H9 (cell line): ENCODE results near the gene TMEM178B. TPM values are rescaled to one million over a fixed set of nuclear protein-coding genes. Genes with fewer than 3 reads are reported as not detected.

Experiments
- DNase-seq: peaks from one replicate; pipeline ENCODE4 v3.0.0-alpha.2; 2017
- H2AFZ ChIP-seq: one replicate; pipeline ENCODE4 v1.6.1; 2013; ENCODE audit warnings: mild to moderate bottlenecking, low read length, control low read depth, moderate library complexity
- H2AK5ac ChIP-seq: 2 replicates; pipeline ENCODE4 v1.6.1; 2013; ENCODE audit warnings: low read length, control low read depth, mixed read lengths; ENCODE audit not compliant: insufficient read length
- H2BK120ac ChIP-seq: one replicate; pipeline ENCODE4 v1.6.1; 2013; ENCODE audit warnings: low read depth, mild to moderate bottlenecking, low read length, control low read depth, inconsistent platforms; ENCODE audit not compliant: poor library complexity, severe bottlenecking
- H2BK12ac ChIP-seq: 2 replicates; pipeline ENCODE4 v1.6.1; 2013; ENCODE audit warnings: low read length, control low read depth, mixed read lengths, low read depth; ENCODE audit not compliant: insufficient read length
- H2BK15ac ChIP-seq: 2 replicates; pipeline ENCODE4 v1.6.1; 2013; ENCODE audit warnings: low read depth, low read length, control low read depth
- H2BK20ac ChIP-seq: one replicate; pipeline ENCODE4 v1.6.1; 2013; ENCODE audit warnings: low read depth, mild to moderate bottlenecking, low read length, control low read depth, inconsistent platforms; ENCODE audit not compliant: poor library complexity, severe bottlenecking
- H2BK5ac ChIP-seq: 2 replicates; pipeline ENCODE4 v1.6.1; 2013; ENCODE audit warnings: low read length, control low read depth, mixed read lengths; ENCODE audit not compliant: insufficient read length
- H3K14ac ChIP-seq: 2 replicates; pipeline ENCODE4 v1.6.1; 2013; ENCODE audit warnings: low read length, control low read depth; ENCODE audit not compliant: insufficient read depth
- H3K18ac ChIP-seq: 2 replicates; pipeline ENCODE4 v1.6.1; 2013; ENCODE audit warnings: low read depth, mild to moderate bottlenecking, mixed read lengths, low read length, control low read depth; ENCODE audit not compliant: insufficient read length
- H3K23ac ChIP-seq: 2 replicates; pipeline ENCODE4 v1.6.1; 2013; ENCODE audit warnings: low read length, control low read depth, mixed read lengths, low read depth; ENCODE audit not compliant: insufficient read length
- H3K23me2 ChIP-seq: 2 replicates; pipeline ENCODE4 v1.6.1; 2013; ENCODE audit warnings: low read depth, mild to moderate bottlenecking, mixed read lengths, low read length, control low read depth; ENCODE audit not compliant: insufficient read length, poor library complexity, severe bottlenecking
- H3K27ac ChIP-seq: 2 replicates; pipeline ENCODE4 v1.5.1; 2013; ENCODE audit warnings: low read length, control low read depth, mixed read lengths, low read depth; ENCODE audit not compliant: insufficient read length
- H3K27me3 ChIP-seq: 2 replicates; pipeline ENCODE4 v1.6.1; 2013; ENCODE audit warnings: low read length, control low read depth, inconsistent platforms; ENCODE audit not compliant: insufficient read depth
- H3K4ac ChIP-seq: 2 replicates; pipeline ENCODE4 v1.6.1; 2013; ENCODE audit warnings: low read depth, mild to moderate bottlenecking, control low read depth, inconsistent platforms, low read length, moderate library complexity
- H3K4me1 ChIP-seq: 2 replicates; pipeline ENCODE4 v1.6.1; 2013; ENCODE audit warnings: low read length, control low read depth, inconsistent platforms; ENCODE audit not compliant: insufficient read depth
- H3K4me2 ChIP-seq: 2 replicates; pipeline ENCODE4 v1.6.1; 2013; ENCODE audit warnings: low read length, control low read depth, mixed read lengths; ENCODE audit not compliant: insufficient read length, insufficient read depth
- H3K56ac ChIP-seq: 2 replicates; pipeline ENCODE4 v1.6.1; 2013; ENCODE audit warnings: low read depth, mild to moderate bottlenecking, mixed read lengths, low read length, control low read depth; ENCODE audit not compliant: insufficient read length
- H3K79me1 ChIP-seq: 2 replicates; pipeline ENCODE4 v1.6.1; 2013; ENCODE audit warnings: low read depth, mild to moderate bottlenecking, moderate library complexity, low read length, control low read depth, inconsistent platforms; ENCODE audit not compliant: insufficient read depth, poor library complexity, severe bottlenecking
- H3K79me2 ChIP-seq: 2 replicates; pipeline ENCODE4 v1.6.1; 2013; ENCODE audit warnings: low read length, control low read depth, inconsistent platforms; ENCODE audit not compliant: insufficient read depth
- H3K9ac ChIP-seq: 2 replicates; pipeline ENCODE4 v1.6.1; 2013; ENCODE audit warnings: low read length, control low read depth, mixed read lengths; ENCODE audit not compliant: insufficient read length; ENCODE audit errors: extremely low read depth
- H3K9me3 ChIP-seq: one replicate; pipeline ENCODE4 v1.6.1; 2013; ENCODE audit warnings: low read depth, low read length, inconsistent platforms; ENCODE audit not compliant: control insufficient read depth
- H3T11ph ChIP-seq: one replicate; pipeline ENCODE4 v1.6.1; 2013; ENCODE audit warnings: mild to moderate bottlenecking, low read length, control low read depth, inconsistent platforms
- H4K20me1 ChIP-seq: one replicate; pipeline ENCODE4 v1.6.1; 2013; ENCODE audit not compliant: control insufficient read depth, insufficient read length, insufficient read depth
- H4K5ac ChIP-seq: 2 replicates; pipeline ENCODE4 v1.6.1; 2013; ENCODE audit warnings: low read depth, mild to moderate bottlenecking, mixed read lengths, low read length, control low read depth; ENCODE audit not compliant: insufficient read length
- H4K8ac ChIP-seq: replicated peaks from 2 replicates; pipeline ENCODE4 v1.6.1; 2013; ENCODE audit warnings: low read length, control low read depth, mixed read lengths, low read depth; ENCODE audit not compliant: insufficient read length
- H4K91ac ChIP-seq: 2 replicates; pipeline ENCODE4 v1.6.1; 2013; ENCODE audit warnings: low read depth, mild to moderate bottlenecking, moderate library complexity, mixed read lengths, low read length, control low read depth; ENCODE audit not compliant: insufficient read length
- H3K27ac Mint-ChIP-seq, 3 experiments: 2 replicates in 2 of 3; 3 replicates in 1 of 3; pipeline ENCODE4 v1.8.0; 2020 to 2021; ENCODE audit warnings: mixed read lengths in 3 of 3, mild to moderate bottlenecking in 1 of 3, moderate library complexity in 1 of 3
- H3K27me3 Mint-ChIP-seq: 2 replicates; pipeline ENCODE4 v1.8.0; 2021; ENCODE audit warnings: low read depth, mild to moderate bottlenecking, moderate library complexity, mixed read lengths
- H3K36me3 Mint-ChIP-seq, 3 experiments: 2 replicates in 2 of 3; 3 replicates in 1 of 3; pipeline ENCODE4 v1.8.0; 2020 to 2021; ENCODE audit warnings: low read depth in 3 of 3, mixed read lengths in 3 of 3; ENCODE audit not compliant: insufficient read depth in 1 of 3
- H3K4me1 Mint-ChIP-seq, 2 experiments: 2 replicates each; pipeline ENCODE4 v1.8.0; 2020; ENCODE audit warnings: mixed read lengths in 2 of 2
- H3K4me3 Mint-ChIP-seq, 2 experiments: 2 replicates in 1 of 2; 3 replicates in 1 of 2; pipeline ENCODE4 v1.8.0; 2020 to 2021; ENCODE audit warnings: mild to moderate bottlenecking in 2 of 2, mixed read lengths in 2 of 2, moderate library complexity in 1 of 2
- H3K9me3 Mint-ChIP-seq, 2 experiments: 2 replicates in 1 of 2; 3 replicates in 1 of 2; pipeline ENCODE4 v1.8.0; 2020; ENCODE audit warnings: mild to moderate bottlenecking in 2 of 2, mixed read lengths in 2 of 2, moderate library complexity in 1 of 2
- WGBS: extraction: QIAGEN DNeasy Blood & Tissue Kit; methylation state at CpG from one replicate; pipeline ENCODE4 v1.1.7; 2013; ENCODE audit warnings: missing lambda C conversion rate, low lambda C conversion rate, mixed read lengths; ENCODE audit not compliant: insufficient read length; ENCODE audit errors: extremely low coverage; 5-methylcytosine and 5-hydroxymethylcytosine counted together
- total RNA-seq: library from RNA; stranded (reverse); gene quantifications from 2 replicates; pipeline ENCODE4 v1.2.1, GENCODE V29; 2021
- TF ChIP-seq, protein P1 (sequence below): fragments of 200-600 bp; sonication (generic); conservative IDR thresholded peaks from 3 replicates; pipeline ENCODE4 v1.8.0; 2021; ENCODE audit warnings: antibody characterized with exemption, mild to moderate bottlenecking

Gene TMEM178B
- total RNA-seq, 1 experiment from 2014 or later = 11.3 TPM

DNA sequence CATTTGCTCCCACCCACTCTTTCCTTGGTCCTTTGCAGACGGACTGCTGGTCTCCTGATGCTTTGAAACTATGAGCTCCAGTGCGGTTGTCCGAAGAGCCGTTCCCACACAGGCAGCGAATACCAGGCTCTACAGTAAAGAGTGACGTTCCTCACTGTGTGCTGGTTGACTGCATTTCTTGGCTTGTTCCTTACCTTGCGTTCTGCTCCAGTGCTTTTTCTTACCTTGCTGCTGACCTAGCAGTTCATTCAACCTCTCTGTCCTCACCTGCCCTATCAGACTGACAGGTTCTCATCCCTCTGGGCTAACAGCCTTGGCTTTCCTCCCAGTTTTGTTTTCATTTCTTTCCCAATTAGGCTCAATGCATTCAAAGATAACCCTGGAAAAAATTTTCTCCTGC is 214.8 kb downstream of the TMEM178B start:
- Histone ChIP-seq H4K91ac (no peak overlapping the region), H3K56ac (no peak overlapping the region), H3K23me2 (no peaks in the 10 kb centered on the region), H2AFZ (no peak overlapping the region), H2AK5ac (no peak overlapping the region), H3K14ac (no peak overlapping the region), H3K79me2 (no peaks in the 10 kb centered on the region), H2BK12ac (no peak overlapping the region), H3K79me1 (no peaks in the 10 kb centered on the region), H3K27me3 (no peaks in the 10 kb centered on the region), H2BK120ac (no peak overlapping the region), H3K23ac (no peak overlapping the region), H3K9me3 (no peaks in the 10 kb centered on the region), H3K27ac (no peak overlapping the region), H4K5ac (no peak overlapping the region), H3K9ac (no peak overlapping the region), H3T11ph (no peak overlapping the region), H3K4me1 (no peaks in the 10 kb centered on the region), H3K18ac (no peak overlapping the region), H2BK5ac (no peak overlapping the region), H4K8ac (no peak overlapping the region), H3K4ac (no peak overlapping the region), H2BK20ac (no peak overlapping the region), H4K20me1 (no peaks in the 10 kb centered on the region), H2BK15ac (no peak overlapping the region), H3K4me2 (no peak overlapping the region)
- no CpG with 5 or more reads among the region's 7 CpGs for WGBS
- TF ChIP-seq, protein P1, sequence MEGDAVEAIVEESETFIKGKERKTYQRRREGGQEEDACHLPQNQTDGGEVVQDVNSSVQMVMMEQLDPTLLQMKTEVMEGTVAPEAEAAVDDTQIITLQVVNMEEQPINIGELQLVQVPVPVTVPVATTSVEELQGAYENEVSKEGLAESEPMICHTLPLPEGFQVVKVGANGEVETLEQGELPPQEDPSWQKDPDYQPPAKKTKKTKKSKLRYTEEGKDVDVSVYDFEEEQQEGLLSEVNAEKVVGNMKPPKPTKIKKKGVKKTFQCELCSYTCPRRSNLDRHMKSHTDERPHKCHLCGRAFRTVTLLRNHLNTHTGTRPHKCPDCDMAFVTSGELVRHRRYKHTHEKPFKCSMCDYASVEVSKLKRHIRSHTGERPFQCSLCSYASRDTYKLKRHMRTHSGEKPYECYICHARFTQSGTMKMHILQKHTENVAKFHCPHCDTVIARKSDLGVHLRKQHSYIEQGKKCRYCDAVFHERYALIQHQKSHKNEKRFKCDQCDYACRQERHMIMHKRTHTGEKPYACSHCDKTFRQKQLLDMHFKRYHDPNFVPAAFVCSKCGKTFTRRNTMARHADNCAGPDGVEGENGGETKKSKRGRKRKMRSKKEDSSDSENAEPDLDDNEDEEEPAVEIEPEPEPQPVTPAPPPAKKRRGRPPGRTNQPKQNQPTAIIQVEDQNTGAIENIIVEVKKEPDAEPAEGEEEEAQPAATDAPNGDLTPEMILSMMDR = no peak
- Mint-ChIP-seq H3K27ac (no peak overlapping the region; a peak in 2 of 7 replicates), H3K9me3 (no peaks in the 10 kb centered on the region), H3K27me3 (no peaks in the 10 kb centered on the region), H3K36me3 (no peaks in the 10 kb centered on the region), H3K4me3 (no peak overlapping the region), H3K4me1 (peaks cover 6 to 16% of the 10 kb centered on the region in 2 experiments; a peak in 3 of 4 replicates)
- DNase-seq = no peak
